Liver (tissue), 9 donors: ENCODE results near the gene CD226. TPM values are rescaled to one million over a fixed set of nuclear protein-coding genes. Genes with fewer than 3 reads are reported as not detected.

Experiments
- DNase-seq: peaks from one replicate; pipeline ENCODE4 v3.0.0-alpha.2; 2017; ENCODE audit warnings: low spot score
- H3K27ac ChIP-seq, 2 donors: one replicate each; pipeline ENCODE4 v1.7.0; 2013; ENCODE audit warnings: inconsistent platforms in 2 of 2, low read length in 2 of 2, control low read depth in 1 of 2, low read depth in 1 of 2, mild to moderate bottlenecking in 1 of 2
- H3K27me3 ChIP-seq, 4 donors: one replicate each; pipeline versions ENCODE4 v1.6.1 to v1.7.0; 2013; ENCODE audit warnings: low read length in 3 of 4, inconsistent platforms in 1 of 4, mild to moderate bottlenecking in 1 of 4, moderate library complexity in 1 of 4; ENCODE audit not compliant: control insufficient read depth in 4 of 4, insufficient read depth in 4 of 4
- H3K36me3 ChIP-seq, 4 donors: one replicate each; pipeline versions ENCODE4 v1.6.1 to v1.7.0; 2013; ENCODE audit warnings: low read length in 3 of 4, mild to moderate bottlenecking in 3 of 4, low read depth in 1 of 4, moderate library complexity in 1 of 4; ENCODE audit not compliant: control insufficient read depth in 4 of 4, insufficient read depth in 3 of 4
- H3K4me1 ChIP-seq, 4 donors: one replicate each; pipeline versions ENCODE4 v1.6.1 to v1.7.0; 2013; ENCODE audit warnings: low read length in 3 of 4, mild to moderate bottlenecking in 3 of 4, moderate library complexity in 1 of 4; ENCODE audit not compliant: control insufficient read depth in 4 of 4, insufficient read depth in 4 of 4
- H3K4me3 ChIP-seq, 3 donors: one replicate each; pipeline versions ENCODE4 v1.6.1 to v1.7.0; 2013; ENCODE audit warnings: low read length in 3 of 3, control low read depth in 1 of 3, low read depth in 1 of 3, mild to moderate bottlenecking in 1 of 3
- H3K9ac ChIP-seq, 2 donors: one replicate each; pipeline ENCODE4 v1.7.0; 2013; ENCODE audit warnings: low read length in 2 of 2, mild to moderate bottlenecking in 2 of 2, moderate library complexity in 2 of 2, control low read depth in 1 of 2, low read depth in 1 of 2
- H3K9me3 ChIP-seq, 4 donors: one replicate each; pipeline versions ENCODE4 v1.6.1 to v1.7.0; 2013; ENCODE audit warnings: low read length in 3 of 4; ENCODE audit not compliant: control insufficient read depth in 4 of 4
- ATF3 ChIP-seq: IDR thresholded peaks from 2 replicates; pipeline ENCODE4 v1.6.1; 2016; ENCODE audit warnings: antibody characterized with exemption
- CTCF ChIP-seq: fragments of 150-350 bp; IDR thresholded peaks from 2 replicates; pipeline ENCODE4 v1.5.1; 2017; ENCODE audit warnings: improper control_type of control experiment, low read depth, low read length; ENCODE audit not compliant: missing input control
- EGR1 ChIP-seq, 2 donors: IDR thresholded peaks; 2 replicates each; pipeline ENCODE4 v1.6.1; 2016 to 2018; ENCODE audit warnings: antibody characterized with exemption in 2 of 2, low read depth in 2 of 2
- FOXA1 ChIP-seq: IDR thresholded peaks from 2 replicates; pipeline ENCODE4 v1.6.1; 2016; ENCODE audit warnings: antibody characterized with exemption
- FOXA2 ChIP-seq: IDR thresholded peaks from 2 replicates; pipeline ENCODE4 v1.6.1; 2016; ENCODE audit warnings: antibody characterized with exemption
- GABPA ChIP-seq, 2 donors: IDR thresholded peaks in 1 of 2; conservative IDR thresholded peaks in 1 of 2; 2 replicates each; pipeline ENCODE4 v1.6.1; 2016; ENCODE audit warnings: antibody characterized with exemption in 2 of 2, mild to moderate bottlenecking in 1 of 2, moderate library complexity in 1 of 2
- HNF4A ChIP-seq, 2 donors: conservative IDR thresholded peaks; 2 replicates each; pipeline ENCODE4 v1.6.1; 2016; ENCODE audit warnings: antibody characterized with exemption in 2 of 2, mild to moderate bottlenecking in 2 of 2
- HNF4G ChIP-seq: IDR thresholded peaks from 2 replicates; pipeline ENCODE4 v1.6.1; 2016; ENCODE audit warnings: antibody characterized with exemption
- JUND ChIP-seq, 2 donors: IDR thresholded peaks; 2 replicates each; pipeline ENCODE4 v1.6.1; 2016; ENCODE audit warnings: antibody characterized with exemption in 2 of 2
- MAX ChIP-seq: IDR thresholded peaks from 2 replicates; pipeline ENCODE4 v1.6.1; 2016; ENCODE audit warnings: antibody characterized with exemption
- NR2F2 ChIP-seq: IDR thresholded peaks from 2 replicates; pipeline ENCODE4 v1.6.1; 2016; ENCODE audit warnings: antibody characterized with exemption
- RAD21 ChIP-seq, 2 donors: IDR thresholded peaks; 2 replicates each; pipeline ENCODE4 v1.6.1; 2016; ENCODE audit warnings: antibody characterized with exemption in 2 of 2, mild to moderate bottlenecking in 2 of 2
- REST ChIP-seq: IDR thresholded peaks from 2 replicates; pipeline ENCODE4 v1.6.1; 2016; ENCODE audit warnings: antibody characterized with exemption, mild to moderate bottlenecking
- RXRA ChIP-seq, 2 donors: IDR thresholded peaks; 2 replicates each; pipeline ENCODE4 v1.6.1; 2017 to 2018; ENCODE audit warnings: antibody characterized with exemption in 2 of 2, mild to moderate bottlenecking in 1 of 2
- SP1 ChIP-seq: IDR thresholded peaks from 2 replicates; pipeline ENCODE4 v1.6.1; 2018; ENCODE audit warnings: antibody characterized with exemption, mild to moderate bottlenecking
- TAF1 ChIP-seq: conservative IDR thresholded peaks from 2 replicates; pipeline ENCODE4 v1.6.1; 2016; ENCODE audit warnings: antibody characterized with exemption, mild to moderate bottlenecking
- YY1 ChIP-seq: IDR thresholded peaks from 2 replicates; pipeline ENCODE4 v1.6.1; 2016; ENCODE audit warnings: antibody characterized with exemption, mild to moderate bottlenecking
- ZBTB33 ChIP-seq: IDR thresholded peaks from 2 replicates; pipeline ENCODE4 v1.6.1; 2016; ENCODE audit warnings: antibody characterized with exemption
- WGBS: extraction: QIAGEN DNeasy Blood & Tissue Kit; methylation state at CpG from one replicate; pipeline ENCODE4 v1.1.7; 2013; 5-methylcytosine and 5-hydroxymethylcytosine counted together
- polyA plus RNA-seq, 2 donors: library from polyadenylated mRNA; stranded (reverse) in 1 of 2; unstranded in 1 of 2; fragments of 200-250 nt in 1 of 2; fragments of >200 nt in 1 of 2; fragmentation: Nextera tagmentation in 1 of 2; extraction: Ambion mirVana in 1 of 2; gene quantifications; one replicate each; pipeline versions ENCODE4 v1.2.1 to v1.2.3, GENCODE V29; 2013 to 2015
- total RNA-seq, 2 donors: library from RNA; depleted of rRNA; stranded (reverse); fragments of >200 nt; gene quantifications; one replicate each; pipeline ENCODE4 v1.2.3, GENCODE V29; 2014
- donor health status: healthy.
- donor health status: healthy.
- donor health status: healthy.
- donor health status: healthy.
- donor health status: healthy.

The CD226 gene
- total and polyA plus RNA-seq, 4 donors, result 0.50 to 5.2 (median 3.0) TPM

GRCh38 chr18:69883781-69884180 lies 63.9 kb downstream of the CD226 start:
- H3K4me1 ChIP-seq, result no peaks in the 10 kb centered on the region
- TF ChIP-seq FOXA1 (no peak), CTCF (no peak), HNF4G (no peak), NR2F2 (no peak), RXRA (IDR thresholded peaks at IDR 0.05) (no peak), REST (no peak), ZBTB33 (no peak), TAF1 (no peak), EGR1 (IDR thresholded peaks at IDR 0.05; ENCODE audit: low read depth in 2 of 2) (no peak), HNF4A (conservative IDR thresholded peaks at IDR 0.05) (no peak), YY1 (no peak), GABPA (IDR thresholded peaks at IDR 0.05 in 1 of 2, conservative IDR thresholded peaks at IDR 0.05 in 1 of 2) (no peak), SP1 (no peak), RAD21 (IDR thresholded peaks at IDR 0.05) (no peak), FOXA2 (no peak), MAX (no peak), JUND (IDR thresholded peaks at IDR 0.05) (no peak), ATF3 (no peak)
- H3K4me3 ChIP-seq, result no peak overlapping the region
- H3K36me3 ChIP-seq, result no peaks in the 10 kb centered on the region
- no peaks in the 10 kb centered on the region for H3K27me3 ChIP-seq
- 57% methylated on average over 3 of the region's 3 CpGs for WGBS
- no peak overlapping the region for H3K27ac ChIP-seq
- no peak overlapping the region for H3K9ac ChIP-seq
- H3K9me3 ChIP-seq, result no peaks in the 10 kb centered on the region
- no peak for DNase-seq
